Stimulated activated effector memory CD8-positive, alpha-beta T cell treated with anti-CD3 and anti-CD28 coated beads, Interleukin-12 subunit alpha, Interleukin-12 subunit beta, amount 100 ng/mL, for 72 hours (primary cell): Measurements from ENCODE around the gene RALGPS1.
A peak's percentile ranks its signal among the peaks of the same experiment; 100 is the strongest.

Experiments used
- ATAC-seq: fragments of 150-1000 bp; cut with Tn5 transposase; 2 replicates; pipeline ENCODE4 v1.10.0; 2021
- DNase-seq, 2 donors: peaks; one replicate each; pipeline ENCODE4 v3.0.0; 2021 to 2022; ENCODE audit warnings: low spot score in 2 of 2
- H3K27ac Mint-ChIP-seq: one replicate; pipeline ENCODE4 v1.8.0; 2022; ENCODE audit warnings: mild to moderate bottlenecking, mixed read lengths
- H3K36me3 Mint-ChIP-seq: one replicate; pipeline ENCODE4 v1.8.0; 2022; ENCODE audit warnings: mild to moderate bottlenecking, mixed read lengths
- H3K4me1 Mint-ChIP-seq: one replicate; pipeline ENCODE4 v1.8.0; 2022; ENCODE audit warnings: mixed read lengths
- H3K4me3 Mint-ChIP-seq: one replicate; pipeline ENCODE4 v1.8.0; 2022; ENCODE audit warnings: mild to moderate bottlenecking, mixed read lengths
- H3K9me3 Mint-ChIP-seq: one replicate; pipeline ENCODE4 v1.8.0; 2022; ENCODE audit warnings: mixed read lengths

RALGPS1 gene

GRCh38 chr9:127088724-127089615 is 174.4 kb downstream of the RALGPS1 start:
- Mint-ChIP-seq H3K27ac (no peak overlapping the region), H3K4me3 (no peak overlapping the region), H3K4me1 (peaks cover 16% of the 10 kb centered on the region), H3K9me3 (no peaks in the 10 kb centered on the region), H3K36me3 (no peaks in the 10 kb centered on the region)
- no peak for DNase-seq
- no peak for ATAC-seq

DNA sequence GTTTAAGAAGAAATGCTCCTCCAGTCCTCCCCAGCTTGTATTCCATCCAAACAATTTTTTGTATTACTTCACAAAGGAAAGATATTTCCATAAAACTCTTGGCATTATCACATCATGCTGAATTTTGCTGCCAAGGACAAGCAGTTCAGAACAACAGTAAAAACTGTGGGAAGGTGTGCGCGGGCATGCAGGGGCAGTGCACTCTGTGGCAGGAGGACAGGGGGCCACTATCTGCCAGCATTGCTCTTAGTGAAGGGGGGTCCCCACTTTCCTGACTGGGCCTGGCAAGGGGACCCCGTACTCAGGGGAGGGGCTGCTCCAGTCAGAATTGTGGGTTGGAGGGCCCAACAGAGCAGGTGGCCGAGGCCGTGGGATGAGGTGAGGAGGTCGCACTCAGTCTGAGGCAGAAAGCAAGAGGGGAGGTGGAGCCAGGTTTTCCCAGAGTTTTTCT is 175.1 kb downstream of the RALGPS1 start:
- H3K4me1 Mint-ChIP-seq = peaks cover 12% of the 10 kb centered on the region
- ATAC-seq = no peak
- no peaks in the 10 kb centered on the region for H3K9me3 Mint-ChIP-seq
- no peak for DNase-seq
- no peak overlapping the region for H3K27ac Mint-ChIP-seq
- no peaks in the 10 kb centered on the region for H3K36me3 Mint-ChIP-seq
- H3K4me3 Mint-ChIP-seq = no peak overlapping the region

GRCh38 chr9:127090341-127090985 is 175.9 kb downstream of the RALGPS1 start:
- ATAC-seq = no peak
- Mint-ChIP-seq H3K9me3 (no peaks in the 10 kb centered on the region), H3K27ac (no peak overlapping the region), H3K4me1 (peaks cover 12% of the 10 kb centered on the region), H3K4me3 (no peak overlapping the region), H3K36me3 (no peaks in the 10 kb centered on the region)
- DNase-seq = no peak

DNA sequence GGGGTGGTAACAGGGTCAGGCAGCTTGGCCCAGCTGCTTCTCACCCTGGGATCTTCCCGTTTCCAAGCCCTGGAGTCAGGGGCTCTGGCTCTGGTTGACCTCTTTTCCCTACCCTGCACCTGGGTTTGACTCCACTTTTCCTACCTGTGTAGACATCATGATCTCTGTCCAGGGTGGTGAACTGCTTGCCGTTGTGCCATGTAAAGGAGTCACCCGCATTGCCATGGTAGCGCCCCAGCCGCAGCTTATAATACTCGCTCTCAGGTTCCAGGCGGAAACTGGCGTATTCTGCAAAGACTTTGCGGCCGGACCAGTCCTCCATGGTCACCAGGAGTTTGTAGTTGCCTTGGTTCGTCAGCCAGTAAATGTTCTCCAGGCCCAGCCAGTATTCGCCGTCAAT is 176.9 kb downstream of the RALGPS1 start:
- ATAC-seq (no peak), DNase-seq (no peak)
- H3K4me1 Mint-ChIP-seq = peaks cover 12% of the 10 kb centered on the region
- no peak overlapping the region for H3K4me3 Mint-ChIP-seq
- no peaks in the 10 kb centered on the region for H3K9me3 Mint-ChIP-seq
- H3K36me3 Mint-ChIP-seq = no peaks in the 10 kb centered on the region
- H3K27ac Mint-ChIP-seq = no peak overlapping the region

DNA sequence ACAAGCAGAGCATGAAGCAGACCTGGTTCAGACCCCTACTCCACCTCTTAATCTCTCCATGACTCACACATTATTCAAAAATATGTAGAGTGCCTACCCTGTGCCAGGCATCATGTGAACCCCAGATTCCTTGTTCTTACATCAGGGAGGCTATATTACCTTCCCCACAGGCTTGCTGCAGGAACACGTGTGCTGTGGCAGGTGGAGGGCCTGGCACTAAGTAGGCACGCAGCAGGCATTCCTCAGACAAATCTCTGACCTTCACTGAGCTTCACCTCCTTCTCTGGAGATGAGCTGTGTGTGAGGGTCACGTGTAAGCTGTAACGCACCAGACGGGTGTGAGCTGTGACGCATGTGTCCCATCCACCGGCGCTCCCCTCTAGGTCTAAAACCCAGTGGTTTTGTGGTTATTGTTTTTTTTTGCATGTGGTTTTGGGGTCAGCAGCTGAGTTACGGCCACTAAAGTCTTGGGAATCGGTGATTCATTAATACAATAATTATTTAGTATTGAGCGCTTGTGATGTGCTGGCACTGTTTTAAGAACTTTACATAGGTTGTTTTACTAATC is 177.5 kb downstream of the RALGPS1 start:
- Mint-ChIP-seq H3K4me1 (peaks cover 12% of the 10 kb centered on the region), H3K36me3 (no peaks in the 10 kb centered on the region), H3K27ac (no peak overlapping the region), H3K9me3 (no peaks in the 10 kb centered on the region), H3K4me3 (no peak overlapping the region)
- DNase-seq (no peak), ATAC-seq (peak; percentile 76)

- no peak for DNase-seq
- Mint-ChIP-seq H3K4me1 (peaks cover 12% of the 10 kb centered on the region), H3K4me3 (no peak overlapping the region), H3K9me3 (no peaks in the 10 kb centered on the region), H3K36me3 (no peaks in the 10 kb centered on the region), H3K27ac (no peak overlapping the region)
- ATAC-seq = no peak
Measured at GRCh38 chr9:127093319-127094020, 178.9 kb downstream of the RALGPS1 start.

GRCh38 chr9:127095411-127095810 is 180.8 kb downstream of the RALGPS1 start:
- H3K4me3 Mint-ChIP-seq = no peak overlapping the region

GRCh38 chr9:127096208-127096607 is 181.6 kb downstream of the RALGPS1 start:
- H3K4me3 Mint-ChIP-seq = no peak overlapping the region
- ATAC-seq = no peak

More at GRCh38 chr9:127095411-127095810, 180.8 kb downstream of the RALGPS1 start:
- DNase-seq (no peak), ATAC-seq (no peak)
- H3K4me1 Mint-ChIP-seq = peaks cover 12% of the 10 kb centered on the region
- peak overlapping the region; percentile 26 for H3K27ac Mint-ChIP-seq
- no peaks in the 10 kb centered on the region for H3K36me3 Mint-ChIP-seq
- H3K9me3 Mint-ChIP-seq = no peaks in the 10 kb centered on the region

DNA sequence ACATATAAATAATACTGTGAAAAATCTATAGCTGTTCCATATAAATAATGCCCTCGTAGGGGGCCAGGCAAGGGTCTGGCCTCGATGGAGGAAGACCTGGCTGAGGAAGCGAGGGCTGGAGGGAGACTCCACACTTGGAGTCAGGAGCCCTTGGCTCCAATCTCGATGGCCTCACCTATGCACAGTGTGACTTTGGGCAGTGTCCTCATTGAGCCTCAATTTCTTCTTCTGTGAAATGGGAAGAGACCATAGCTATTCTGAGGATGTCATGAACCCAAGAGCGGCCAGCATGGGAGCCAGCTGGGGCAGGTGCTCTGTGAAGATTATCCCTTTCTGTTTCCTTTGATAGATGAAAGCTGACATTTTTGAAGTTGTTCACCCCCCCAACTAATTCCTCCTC is 183.1 kb downstream of the RALGPS1 start:
- H3K9me3 Mint-ChIP-seq = no peaks in the 10 kb centered on the region
- no peaks in the 10 kb centered on the region for H3K36me3 Mint-ChIP-seq
- no peaks in the 10 kb centered on the region for H3K4me1 Mint-ChIP-seq
- ATAC-seq (no peak), DNase-seq (no peak)
- no peak overlapping the region for H3K27ac Mint-ChIP-seq
- H3K4me3 Mint-ChIP-seq = no peak overlapping the region

More at GRCh38 chr9:127096208-127096607, 181.6 kb downstream of the RALGPS1 start:
- Mint-ChIP-seq H3K36me3 (no peaks in the 10 kb centered on the region), H3K27ac (no peak overlapping the region), H3K9me3 (no peaks in the 10 kb centered on the region), H3K4me1 (peaks cover 12% of the 10 kb centered on the region)
- no peak for DNase-seq

DNA sequence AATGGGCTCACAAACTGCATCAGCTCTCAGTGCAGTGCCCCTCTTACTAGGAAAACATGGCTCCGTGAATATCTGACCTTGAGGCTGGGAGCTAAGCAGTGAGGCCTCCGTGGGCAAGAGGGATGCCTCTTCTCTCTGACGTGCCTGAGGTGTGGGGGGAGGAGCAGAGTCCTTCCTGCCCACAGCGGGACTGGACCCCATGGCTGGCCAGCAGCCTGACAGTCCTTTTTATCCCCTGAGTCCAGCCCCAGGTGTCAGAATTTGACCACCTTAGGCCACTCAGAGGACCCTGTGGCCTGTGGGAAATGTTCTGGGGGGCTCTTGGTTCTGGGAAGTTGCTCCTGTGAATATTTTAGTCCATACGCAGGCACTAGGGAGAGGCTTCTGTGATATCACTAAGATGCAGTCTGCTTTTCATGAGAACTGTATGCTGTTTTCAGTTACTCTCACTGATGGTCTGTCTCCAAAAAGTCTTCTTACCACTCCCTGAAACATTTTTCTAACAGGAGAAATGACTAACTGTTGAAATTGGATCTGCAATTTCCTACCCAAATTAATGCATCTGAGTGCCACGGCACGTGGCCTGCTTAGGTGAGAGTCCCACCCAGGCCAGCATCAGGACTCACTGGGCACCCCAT is 184.5 kb downstream of the RALGPS1 start:
- no peaks in the 10 kb centered on the region for H3K9me3 Mint-ChIP-seq
- DNase-seq (no peak), ATAC-seq (no peak)
- H3K4me1 Mint-ChIP-seq = no peaks in the 10 kb centered on the region
- no peak overlapping the region for H3K4me3 Mint-ChIP-seq
- H3K27ac Mint-ChIP-seq = no peak overlapping the region
- H3K36me3 Mint-ChIP-seq = no peaks in the 10 kb centered on the region

DNA sequence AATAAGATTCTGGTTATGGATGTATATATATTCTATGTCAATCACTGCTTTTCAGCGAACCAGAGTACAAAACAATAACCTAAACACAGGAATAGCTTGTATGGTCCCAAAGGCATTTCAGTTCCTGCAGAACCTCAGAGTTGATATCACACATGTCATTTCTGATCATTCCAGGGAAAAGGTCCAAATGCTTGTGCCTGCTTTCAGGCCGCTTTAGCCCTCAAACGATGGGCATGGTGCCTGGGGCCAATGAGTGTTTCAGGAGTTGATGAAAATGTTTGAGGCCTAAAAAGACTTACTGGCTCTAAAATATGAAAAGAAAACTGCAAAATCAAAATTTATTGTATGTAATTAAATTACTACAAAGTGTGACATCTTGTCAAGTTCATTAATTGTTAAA is 185.1 kb downstream of the RALGPS1 start:
- H3K4me3 Mint-ChIP-seq = no peak overlapping the region
- H3K9me3 Mint-ChIP-seq = no peaks in the 10 kb centered on the region
- H3K27ac Mint-ChIP-seq = no peak overlapping the region
- no peak for DNase-seq
- no peaks in the 10 kb centered on the region for H3K4me1 Mint-ChIP-seq
- no peaks in the 10 kb centered on the region for H3K36me3 Mint-ChIP-seq
- ATAC-seq = no peak

DNA sequence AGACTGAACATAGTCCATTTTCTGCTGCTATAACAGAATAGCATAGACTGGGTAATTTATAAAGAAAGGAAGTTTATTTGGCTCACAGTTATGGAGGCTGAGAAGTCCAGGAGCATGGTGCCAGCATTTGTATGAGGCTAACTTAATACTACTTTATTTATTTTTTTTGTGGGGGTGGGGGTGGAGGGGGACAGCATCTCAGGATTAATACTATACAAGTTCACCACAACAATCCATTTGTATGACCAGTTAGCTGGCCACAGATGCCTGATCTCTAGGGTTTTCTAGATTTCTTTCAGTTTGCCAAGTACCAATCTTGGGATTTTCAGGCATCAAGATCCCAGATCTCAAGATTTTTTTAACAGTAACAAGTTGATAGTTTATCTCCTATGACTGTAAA is 187.6 kb downstream of the RALGPS1 start:
- Mint-ChIP-seq H3K36me3 (no peaks in the 10 kb centered on the region), H3K27ac (no peak overlapping the region)
- no peak for ATAC-seq

GRCh38 chr9:127102788-127103187 is 188.2 kb downstream of the RALGPS1 start:
- Mint-ChIP-seq H3K9me3 (no peaks in the 10 kb centered on the region), H3K4me3 (no peak overlapping the region), H3K36me3 (no peaks in the 10 kb centered on the region), H3K4me1 (no peaks in the 10 kb centered on the region), H3K27ac (no peak overlapping the region)
- DNase-seq (no peak), ATAC-seq (peak; percentile 75)

More for the DNA sequence above, 187.6 kb downstream of the RALGPS1 start:
- Mint-ChIP-seq H3K9me3 (no peaks in the 10 kb centered on the region), H3K4me1 (no peaks in the 10 kb centered on the region), H3K4me3 (no peak overlapping the region)
- DNase-seq = no peak

DNA sequence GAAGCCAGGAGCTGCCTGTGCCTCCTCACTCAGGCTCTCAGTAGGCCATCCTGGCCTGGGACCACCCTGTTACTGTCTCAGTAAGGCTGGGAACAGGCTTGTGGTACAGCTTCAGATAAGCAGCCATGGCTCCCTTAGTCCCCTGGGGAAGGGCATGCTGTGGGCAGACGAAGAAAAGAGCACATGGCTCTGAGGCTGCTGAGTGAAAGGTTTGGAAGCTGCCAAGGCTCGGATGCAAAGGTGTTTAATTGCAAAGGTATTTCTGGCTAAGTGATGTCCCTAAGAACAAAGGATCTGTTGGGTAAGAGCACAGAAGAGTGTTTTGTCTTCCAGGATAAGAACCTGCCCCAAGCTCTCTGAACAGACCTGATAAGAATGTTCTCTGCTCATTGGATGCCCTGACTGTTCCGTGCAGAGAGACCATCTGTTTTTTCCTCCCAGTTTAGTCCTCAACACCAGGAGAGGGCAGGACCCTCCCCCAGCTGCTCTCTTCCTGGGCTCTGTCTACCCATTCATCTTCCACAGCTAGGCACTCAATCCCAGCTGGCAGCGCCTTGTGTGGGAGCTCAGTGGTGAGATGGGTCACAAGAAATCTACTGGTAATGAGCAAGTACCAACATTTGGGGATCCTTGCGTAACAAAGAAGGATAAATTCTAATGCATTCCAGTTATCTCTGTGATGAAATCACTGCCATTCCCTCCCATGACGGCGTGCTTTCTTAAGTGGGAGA is 190.2 kb downstream of the RALGPS1 start:
- no peak overlapping the region for H3K4me3 Mint-ChIP-seq
- H3K27ac Mint-ChIP-seq = peak overlapping the region; percentile 23

More for the DNA sequence above, 190.2 kb downstream of the RALGPS1 start:
- no peaks in the 10 kb centered on the region for H3K36me3 Mint-ChIP-seq
- no peaks in the 10 kb centered on the region for H3K9me3 Mint-ChIP-seq
- ATAC-seq (no peak), DNase-seq (no peak)
- no peaks in the 10 kb centered on the region for H3K4me1 Mint-ChIP-seq
